Nephron progenitor cell (in vitro differentiated cells): Measurements from ENCODE around the gene CTAGE9.
A peak's percentile ranks its signal among the peaks of the same experiment; 100 is the strongest.

Source experiments
- DNase-seq: peaks from one replicate; pipeline ENCODE4 v3.0.0; 2021
- H3K27ac Mint-ChIP-seq: 2 replicates; pipeline ENCODE4 v1.8.0; 2021; ENCODE audit warnings: mild to moderate bottlenecking, moderate library complexity, mixed read lengths
- H3K27me3 Mint-ChIP-seq: 2 replicates; pipeline ENCODE4 v1.8.0; 2021; ENCODE audit warnings: mild to moderate bottlenecking, low read depth, mixed read lengths; ENCODE audit not compliant: poor library complexity
- H3K36me3 Mint-ChIP-seq: 2 replicates; pipeline ENCODE4 v1.8.0; 2021; ENCODE audit warnings: low read depth, mixed read lengths
- H3K4me1 Mint-ChIP-seq: 2 replicates; pipeline ENCODE4 v1.8.0; 2021; ENCODE audit warnings: mixed read lengths
- H3K4me3 Mint-ChIP-seq: 2 replicates; pipeline ENCODE4 v1.8.0; 2021; ENCODE audit warnings: mild to moderate bottlenecking, moderate library complexity, mixed read lengths
- H3K9me3 Mint-ChIP-seq: 2 replicates; pipeline ENCODE4 v1.8.0; 2021; ENCODE audit warnings: mild to moderate bottlenecking, moderate library complexity, mixed read lengths
- CTCF ChIP-seq: fragments of 200-600 bp; sonication (generic); IDR thresholded peaks from 2 replicates; pipeline ENCODE4 v1.5.0; 2021; ENCODE audit warnings: antibody characterized with exemption

The CTAGE9 gene

DNA sequence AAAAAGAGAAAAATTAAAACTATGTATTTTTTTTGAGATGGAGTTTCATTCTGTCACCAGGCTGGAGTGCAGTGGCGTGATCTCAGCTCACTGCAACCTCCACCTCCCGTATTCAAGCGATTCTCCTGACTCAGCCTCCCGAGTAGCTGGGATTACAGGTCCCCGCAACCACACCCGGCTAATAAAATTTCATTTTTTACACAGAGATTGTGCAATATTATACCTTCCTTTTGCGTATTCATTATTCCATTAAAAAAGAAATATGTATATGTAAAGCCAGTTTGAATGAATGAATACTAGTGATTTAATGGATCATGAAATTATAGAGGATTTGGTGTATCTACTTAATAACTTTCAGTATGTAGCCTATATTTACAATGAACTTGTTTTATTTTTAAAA, 38.2 kb upstream of the CTAGE9 start:
- H3K4me1 Mint-ChIP-seq = no peaks in the 10 kb centered on the region
- H3K9me3 Mint-ChIP-seq = peaks cover 4% of the 10 kb centered on the region
- no peaks in the 10 kb centered on the region for H3K36me3 Mint-ChIP-seq
- no peak for DNase-seq
- no peak for TF ChIP-seq CTCF
- H3K4me3 Mint-ChIP-seq = no peak overlapping the region
- peaks cover 2% of the 10 kb centered on the region for H3K27me3 Mint-ChIP-seq
- no peak overlapping the region for H3K27ac Mint-ChIP-seq

GRCh38 chr6:131747821-131748353, 37.1 kb upstream of the CTAGE9 start:
- Mint-ChIP-seq H3K9me3 (peaks cover 1% of the 10 kb centered on the region), H3K4me1 (no peaks in the 10 kb centered on the region), H3K27me3 (peaks cover under 1% of the 10 kb centered on the region), H3K36me3 (no peaks in the 10 kb centered on the region), H3K4me3 (no peak overlapping the region), H3K27ac (no peak overlapping the region)
- TF ChIP-seq CTCF = no peak
- DNase-seq = no peak

GRCh38 chr6:131745476-131745875, 34.7 kb upstream of the CTAGE9 start:
- DNase-seq = no peak
- no peaks in the 10 kb centered on the region for H3K27me3 Mint-ChIP-seq
- H3K9me3 Mint-ChIP-seq = no peaks in the 10 kb centered on the region
- no peak overlapping the region for H3K27ac Mint-ChIP-seq
- TF ChIP-seq CTCF = no peak
- H3K4me1 Mint-ChIP-seq = no peaks in the 10 kb centered on the region
- H3K4me3 Mint-ChIP-seq = no peak overlapping the region
- H3K36me3 Mint-ChIP-seq = no peaks in the 10 kb centered on the region

- no peaks in the 10 kb centered on the region for H3K9me3 Mint-ChIP-seq
- H3K4me1 Mint-ChIP-seq = no peaks in the 10 kb centered on the region
- TF ChIP-seq CTCF = no peak
- no peaks in the 10 kb centered on the region for H3K27me3 Mint-ChIP-seq
- no peak overlapping the region for H3K4me3 Mint-ChIP-seq
- H3K27ac Mint-ChIP-seq = no peak overlapping the region
- no peak for DNase-seq
- no peaks in the 10 kb centered on the region for H3K36me3 Mint-ChIP-seq
Observed at GRCh38 chr6:131744432-131745287, 33.8 kb upstream of the CTAGE9 start.

DNA sequence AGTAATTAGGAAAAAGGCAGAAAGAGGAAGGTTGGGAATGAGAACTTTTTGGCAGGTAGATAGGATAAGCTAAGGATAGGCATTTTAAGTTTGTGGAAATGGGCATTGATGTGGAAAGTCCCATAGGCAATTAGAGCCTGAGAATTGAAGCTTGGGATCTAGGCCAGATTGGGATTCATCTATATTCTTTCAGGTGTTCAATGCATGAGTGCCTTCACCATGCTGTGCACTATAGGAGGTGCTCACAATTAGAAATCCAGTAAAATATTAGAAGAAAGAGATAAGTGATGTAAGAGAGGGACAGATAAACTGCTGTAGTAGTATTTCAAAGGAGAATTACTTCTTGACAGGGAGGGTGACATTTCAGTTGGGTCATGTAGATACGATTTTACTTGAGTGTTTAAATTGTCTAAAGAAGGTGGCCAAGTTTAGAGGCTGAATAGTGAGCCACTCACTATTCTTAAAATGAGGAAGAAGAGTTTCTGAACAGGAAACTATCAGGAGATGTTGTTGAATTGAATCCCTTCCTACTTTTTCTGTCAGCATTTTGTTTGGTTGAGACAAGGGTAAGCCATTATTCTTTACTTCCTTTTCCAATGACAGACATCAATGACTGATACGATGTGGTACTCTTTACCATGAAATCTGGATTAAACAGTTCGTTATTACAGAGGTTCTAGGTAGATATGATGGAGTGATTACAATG, 31.0 kb upstream of the CTAGE9 start:
- no peak for TF ChIP-seq CTCF

More for the DNA sequence above, 31.0 kb upstream of the CTAGE9 start:
- H3K4me1 Mint-ChIP-seq = peaks cover 7% of the 10 kb centered on the region
- H3K36me3 Mint-ChIP-seq = no peaks in the 10 kb centered on the region
- H3K4me3 Mint-ChIP-seq = no peak overlapping the region
- H3K27ac Mint-ChIP-seq = peak overlapping the region; percentile 6
- no peaks in the 10 kb centered on the region for H3K27me3 Mint-ChIP-seq
- no peaks in the 10 kb centered on the region for H3K9me3 Mint-ChIP-seq
- no peak for DNase-seq
